ENCODE data around the gene IGF2R. TPM values are rescaled to one million over a fixed set of nuclear protein-coding genes. Genes with fewer than 3 reads are reported as not detected.
A peak's percentile ranks its signal among the peaks of the same experiment; 100 is the strongest.

The IGF2R gene
- total and polyA plus RNA-seq, 2 donors from 2014 or later, result 23.7 to 88.6 TPM

- FAIRE-seq (no peak), DNase-seq (no peak)
- no peak for TF ChIP-seq CTCF (IDR thresholded peaks at IDR 0.05; ENCODE audit: borderline replicate concordance, extremely low read depth, insufficient read depth)
- no peaks in the 10 kb centered on the region for H3K27me3 ChIP-seq (ENCODE audit: control insufficient read depth, insufficient read depth, low read length)
- H3K4me1 ChIP-seq (ENCODE audit: control insufficient read depth in 2 of 3, insufficient read depth in 2 of 3, low read depth in 1 of 3, low read length in 3 of 3), result peaks cover 0 to 11% (median 3%) of the 10 kb centered on the region in 3 donors
- H3K9ac ChIP-seq (ENCODE audit: low read length in 3 of 3), result no peak overlapping the region
- intact Hi-C loops (cut with DNase I), result no loop called here
- H3K36me3 ChIP-seq (ENCODE audit: control insufficient read depth in 2 of 3, insufficient read depth in 3 of 3, low read length in 3 of 3), result no peaks in the 10 kb centered on the region
- no peak overlapping the region for H3K4me3 ChIP-seq (ENCODE audit: low read length in 3 of 3)
- no peak overlapping the region for H3K27ac ChIP-seq (ENCODE audit: low read depth in 2 of 2, low read length in 2 of 2)
- H3K9me3 ChIP-seq (ENCODE audit: control insufficient read depth in 2 of 3, insufficient read depth in 1 of 3, low read length in 3 of 3), result no peaks in the 10 kb centered on the region
Measured at GRCh38 chr6:160135907-160136655, 167.2 kb downstream of the IGF2R start.

DNA sequence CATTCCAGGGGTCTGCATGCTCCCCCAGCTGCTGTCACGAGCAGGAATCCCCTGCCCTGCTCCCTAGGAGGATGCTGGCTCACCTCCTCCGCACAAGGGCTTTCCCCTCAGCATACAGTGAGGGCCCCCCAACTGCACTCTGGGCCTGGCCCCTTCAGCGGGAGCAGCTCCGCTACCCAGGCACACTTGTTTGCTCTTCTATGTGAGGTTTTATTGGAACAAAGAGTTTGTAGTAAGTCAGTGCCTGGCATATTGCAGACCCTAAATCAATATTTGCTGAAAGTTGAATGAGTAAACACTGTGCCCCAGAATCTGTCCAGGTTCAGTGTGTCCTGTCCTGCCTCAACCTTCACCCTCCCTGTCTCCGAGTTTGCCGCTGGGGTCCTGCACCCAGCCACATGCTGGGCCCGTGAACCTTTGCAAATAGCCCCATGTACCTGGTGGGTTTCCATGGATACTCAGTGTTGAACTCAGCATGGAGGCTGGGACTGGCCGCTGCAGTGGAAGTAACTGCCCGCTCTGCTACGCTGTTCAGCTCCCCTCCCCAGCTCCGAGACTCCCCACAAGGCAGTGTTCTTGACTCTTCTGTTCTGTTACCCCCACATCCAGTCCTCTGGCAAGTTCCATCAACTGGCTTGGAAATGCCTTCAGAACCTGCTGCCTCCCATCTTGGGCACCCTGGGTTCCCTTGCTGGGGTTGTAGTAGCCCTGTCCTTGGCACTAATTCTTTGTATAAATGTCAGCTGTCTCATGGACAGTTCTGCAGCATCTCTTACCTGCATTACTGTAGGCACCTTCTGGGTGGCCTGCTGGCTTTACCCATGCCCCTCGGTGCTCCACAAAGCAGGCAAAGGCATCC, 168.5 kb downstream of the IGF2R start:
- no peak for TF ChIP-seq CTCF (IDR thresholded peaks at IDR 0.05; ENCODE audit: borderline replicate concordance, extremely low read depth, insufficient read depth)
- FAIRE-seq (no peak), DNase-seq (no peak)
- H3K9me3 ChIP-seq (ENCODE audit: control insufficient read depth in 2 of 3, insufficient read depth in 1 of 3, low read length in 3 of 3), result no peaks in the 10 kb centered on the region
- H3K4me3 ChIP-seq (ENCODE audit: low read length in 3 of 3), result no peak overlapping the region
- no peak overlapping the region for H3K27ac ChIP-seq (ENCODE audit: low read depth in 2 of 2, low read length in 2 of 2)
- no peaks in the 10 kb centered on the region for H3K36me3 ChIP-seq (ENCODE audit: control insufficient read depth in 2 of 3, insufficient read depth in 3 of 3, low read length in 3 of 3)
- intact Hi-C loops (cut with DNase I), result no loop called here
- H3K4me1 ChIP-seq (ENCODE audit: control insufficient read depth in 2 of 3, insufficient read depth in 2 of 3, low read depth in 1 of 3, low read length in 3 of 3), result peaks cover 0 to 15% (median 3%) of the 10 kb centered on the region in 3 donors
- no peaks in the 10 kb centered on the region for H3K27me3 ChIP-seq (ENCODE audit: control insufficient read depth, insufficient read depth, low read length)
- no peak overlapping the region for H3K9ac ChIP-seq (ENCODE audit: low read length in 3 of 3)

GRCh38 chr6:160137989-160138835, 169.3 kb downstream of the IGF2R start:
- H3K4me1 ChIP-seq (ENCODE audit: control insufficient read depth in 2 of 3, insufficient read depth in 2 of 3, low read depth in 1 of 3, low read length in 3 of 3), result peaks cover 0 to 15% (median 3%) of the 10 kb centered on the region in 3 donors
- peak overlapping the region in 1 of 3 donors; percentile 46 for H3K9ac ChIP-seq (ENCODE audit: low read length in 3 of 3)
- H3K9me3 ChIP-seq (ENCODE audit: control insufficient read depth in 2 of 3, insufficient read depth in 1 of 3, low read length in 3 of 3), result no peaks in the 10 kb centered on the region
- peak; percentile 66 for FAIRE-seq
- DNase-seq, result peak in 4 of 5 donors; percentile 58 to 70 (median 67)
- H3K27ac ChIP-seq (ENCODE audit: low read depth in 2 of 2, low read length in 2 of 2), result peak overlapping the region in 1 of 2 donors; percentile 2
- peak; percentile 82 for TF ChIP-seq CTCF (IDR thresholded peaks at IDR 0.05; ENCODE audit: borderline replicate concordance, extremely low read depth, insufficient read depth)
- no peak overlapping the region for H3K4me3 ChIP-seq (ENCODE audit: low read length in 3 of 3)
- H3K36me3 ChIP-seq (ENCODE audit: control insufficient read depth in 2 of 3, insufficient read depth in 3 of 3, low read length in 3 of 3), result no peaks in the 10 kb centered on the region
- intact Hi-C loops (cut with DNase I), result no loop called here
- H3K27me3 ChIP-seq (ENCODE audit: control insufficient read depth, insufficient read depth, low read length), result no peaks in the 10 kb centered on the region

All from kidney (tissue), 14 donors.